A549 (cell line): ENCODE measurements around the gene FXR2. TPM values are rescaled to one million over a fixed set of nuclear protein-coding genes. Genes with fewer than 3 reads are reported as not detected.

Experiments
- BCL3 ChIP-seq: fragments of >200 bp; sonication (Bioruptor Twin); formaldehyde crosslinking; IDR thresholded peaks from 3 replicates; pipeline ENCODE4 v1.6.1; 2016
- CBX2 ChIP-seq: fragments of 200-600 bp; sonication (generic); IDR thresholded peaks from 2 replicates; pipeline ENCODE4 v1.6.1; 2016; ENCODE audit warnings: low read depth, mild to moderate bottlenecking, borderline replicate concordance
- CBX8 ChIP-seq: fragments of 200-600 bp; sonication (generic); IDR thresholded peaks from 2 replicates; pipeline ENCODE4 v1.6.1; 2016
- EHF ChIP-seq: fragments of 250-450 bp; sonication (Bioruptor Pico); IDR thresholded peaks from 2 replicates; pipeline ENCODE4 v1.5.0; 2020; ENCODE audit warnings: mild to moderate bottlenecking
- EHMT2 ChIP-seq: fragments of 200-600 bp; sonication (generic); IDR thresholded peaks from 2 replicates; pipeline ENCODE4 v1.6.1; 2016; ENCODE audit warnings: antibody characterized with exemption, low read depth, mild to moderate bottlenecking, moderate library complexity
- HES2 ChIP-seq: fragments of >200 bp; sonication (Bioruptor Twin); formaldehyde crosslinking; IDR thresholded peaks from 2 replicates; pipeline ENCODE4 v1.6.1; 2016
- HOXA7 ChIP-seq: fragments of 250-450 bp; sonication (Bioruptor Pico); IDR thresholded peaks from 2 replicates; pipeline ENCODE4 v1.5.0; 2020; ENCODE audit warnings: mild to moderate bottlenecking, moderate library complexity
- HOXB13 ChIP-seq: fragments of 250-450 bp; sonication (Bioruptor Pico); IDR thresholded peaks from 2 replicates; pipeline ENCODE4 v1.5.0; 2020; ENCODE audit warnings: low read depth, mild to moderate bottlenecking, moderate library complexity
- JUN ChIP-seq, 2 experiments: fragments of >200 bp; sonication (Bioruptor Twin); formaldehyde crosslinking; IDR thresholded peaks; 2 replicates in 1 of 2; 3 replicates in 1 of 2; pipeline ENCODE4 v1.6.1; 2016 to 2017
- KDM1A ChIP-seq: fragments of 200-600 bp; sonication (generic); IDR thresholded peaks from 2 replicates; pipeline ENCODE4 v1.6.1; 2016; ENCODE audit warnings: low read depth, mild to moderate bottlenecking
- KDM5A ChIP-seq: fragments of 200-600 bp; sonication (generic); IDR thresholded peaks from 2 replicates; pipeline ENCODE4 v1.6.1; 2016; ENCODE audit warnings: antibody characterized with exemption, mild to moderate bottlenecking
- MAFK ChIP-seq: fragments of 450-650 bp; IDR thresholded peaks from 2 replicates; pipeline ENCODE4 v1.6.1; 2014; ENCODE audit not compliant: partially characterized antibody
- NFE2L2 ChIP-seq: fragments of 150-350 bp; conservative IDR thresholded peaks from 2 replicates; pipeline ENCODE4 v1.6.1; 2014; ENCODE audit warnings: low read length
- RAD21 ChIP-seq, 2 experiments: fragments of >200 bp in 1 of 2; sonication (Bioruptor Twin) in 1 of 2; formaldehyde crosslinking in 1 of 2; IDR thresholded peaks in 1 of 2; conservative IDR thresholded peaks in 1 of 2; 2 replicates in 1 of 2; 3 replicates in 1 of 2; pipeline ENCODE4 v1.6.1; 2012 to 2018; ENCODE audit warnings: inconsistent platforms in 1 of 2
- RARB ChIP-seq: fragments of 250-450 bp; sonication (Bioruptor Pico); IDR thresholded peaks from 2 replicates; pipeline ENCODE4 v1.8.0; 2021; ENCODE audit warnings: mild to moderate bottlenecking, moderate library complexity
- REST ChIP-seq: fragments of 200-600 bp; sonication (generic); IDR thresholded peaks from 2 replicates; pipeline ENCODE4 v1.6.1; 2016; ENCODE audit warnings: antibody characterized with exemption, mild to moderate bottlenecking, moderate library complexity
- RFX5 ChIP-seq: fragments of 450-650 bp; IDR thresholded peaks from 2 replicates; pipeline ENCODE4 v1.7.1; 2014; ENCODE audit warnings: antibody characterized with exemption, mild to moderate bottlenecking, moderate library complexity
- SREBF2 ChIP-seq: fragments of 450-650 bp; IDR thresholded peaks from 2 replicates; pipeline ENCODE4 v1.6.1; 2014; ENCODE audit warnings: mild to moderate bottlenecking, moderate library complexity
- TFCP2L1 ChIP-seq: fragments of 250-450 bp; sonication (Bioruptor Pico); IDR thresholded peaks from 2 replicates; pipeline ENCODE4 v1.5.0; 2021; ENCODE audit warnings: mild to moderate bottlenecking
- TP53 ChIP-seq: fragments of 250-450 bp; sonication (Bioruptor Pico); IDR thresholded peaks from 2 replicates; pipeline ENCODE4 v1.5.0; 2021; ENCODE audit warnings: mild to moderate bottlenecking, moderate library complexity
- ZC3H11A ChIP-seq: fragments of 450-650 bp; IDR thresholded peaks from 2 replicates; pipeline ENCODE4 v1.6.1; 2014; ENCODE audit warnings: antibody characterized with exemption, mild to moderate bottlenecking
- ZFP36 ChIP-seq: fragments of 450-650 bp; IDR thresholded peaks from 2 replicates; pipeline ENCODE4 v1.6.1; 2014; ENCODE audit warnings: borderline replicate concordance; ENCODE audit not compliant: partially characterized antibody
- ZSCAN20 ChIP-seq: fragments of 250-450 bp; sonication (Bioruptor Pico); IDR thresholded peaks from 2 replicates; pipeline ENCODE4 v1.8.0; 2022; ENCODE audit warnings: mild to moderate bottlenecking, moderate library complexity
- polyA plus RNA-seq, 4 experiments: library from polyadenylated mRNA; depleted of rRNA in 3 of 4; stranded (reverse); fragments of >200 nt; fragmentation: RNase III in 1 of 4; extraction: RNeasy Plus Mini Kit Qiagen cat#74134 plus additional on column Dnase treatment in 1 of 4; gene quantifications; 2 replicates in 3 of 4; 3 replicates in 1 of 4; pipeline ENCODE4 v1.2.3, GENCODE V29; 2011 to 2017
- TF ChIP-seq, protein P1 (sequence below): fragments of 450-650 bp; IDR thresholded peaks from 2 replicates; pipeline ENCODE4 v1.6.1; 2014; ENCODE audit warnings: antibody characterized with exemption

FXR2 gene
- polyA plus RNA-seq, 2 of the 4 experiments (the other 2 are of a cell fraction): 40.7 to 45.2 TPM

DNA sequence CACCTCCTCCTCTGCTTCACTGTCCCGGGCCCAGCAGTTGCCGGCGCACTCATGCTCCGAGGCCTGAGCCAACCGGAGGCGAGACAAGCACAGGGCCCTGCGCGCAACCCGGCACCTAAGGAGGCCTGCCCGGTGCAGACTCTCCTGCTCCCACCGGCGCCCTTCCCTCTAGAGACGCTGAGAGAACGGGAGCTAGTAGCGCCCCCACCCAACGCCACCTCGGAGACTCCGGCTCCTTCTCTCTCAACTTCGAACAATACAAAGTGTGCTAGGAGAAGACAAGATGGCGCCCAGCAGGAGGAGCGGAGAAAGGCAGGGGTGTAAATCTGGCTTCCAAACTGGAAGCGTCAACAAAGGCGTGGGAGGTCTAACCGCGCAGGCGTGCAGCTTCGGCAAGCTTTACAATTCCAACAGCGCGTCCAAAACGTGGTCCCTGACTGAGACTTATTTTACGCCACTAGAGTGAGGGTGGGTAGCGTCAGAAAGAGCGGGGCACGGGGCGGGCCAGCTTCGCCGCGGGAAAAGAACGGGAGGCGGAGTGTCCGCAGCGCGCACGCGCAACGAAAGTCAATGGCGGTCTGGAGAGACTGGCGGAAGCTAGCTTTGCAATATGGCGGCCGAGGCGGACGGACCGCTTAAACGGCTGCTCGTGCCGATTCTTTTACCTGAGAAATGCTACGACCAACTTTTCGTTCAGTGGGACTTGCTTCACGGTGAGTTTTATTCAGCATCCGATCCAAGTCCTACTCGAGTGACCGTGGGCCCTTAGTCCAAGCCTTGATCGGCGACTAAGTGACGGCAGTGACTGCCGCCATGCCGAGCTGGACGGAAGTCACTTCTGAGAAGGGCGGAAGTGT lies 31.2 kb downstream of the FXR2 start, which contains the start of gene MPDU1 (continued):
- no peak for TF ChIP-seq ZFP36
- TF ChIP-seq HOXB13: peak; percentile 99
- TF ChIP-seq, protein P1, sequence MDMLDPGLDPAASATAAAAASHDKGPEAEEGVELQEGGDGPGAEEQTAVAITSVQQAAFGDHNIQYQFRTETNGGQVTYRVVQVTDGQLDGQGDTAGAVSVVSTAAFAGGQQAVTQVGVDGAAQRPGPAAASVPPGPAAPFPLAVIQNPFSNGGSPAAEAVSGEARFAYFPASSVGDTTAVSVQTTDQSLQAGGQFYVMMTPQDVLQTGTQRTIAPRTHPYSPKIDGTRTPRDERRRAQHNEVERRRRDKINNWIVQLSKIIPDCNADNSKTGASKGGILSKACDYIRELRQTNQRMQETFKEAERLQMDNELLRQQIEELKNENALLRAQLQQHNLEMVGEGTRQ: peak; percentile 57
- no peak for TF ChIP-seq RAD21 (conservative IDR thresholded peaks at IDR 0.05 in 1 of 2, IDR thresholded peaks at IDR 0.05 in 1 of 2)
- peak; percentile 78 for TF ChIP-seq KDM5A
- peak; percentile 80 for TF ChIP-seq BCL3
- no peak for TF ChIP-seq ZC3H11A
- peak; percentile 97 for TF ChIP-seq TP53 (CRISPR knock-in tag)
- TF ChIP-seq SREBF2: no peak; the same call in 1 of the 2 replicates
- no peak; the same call in none of the 2 replicates for TF ChIP-seq HOXA7 (CRISPR knock-in tag)
- no peak for TF ChIP-seq RFX5
- no peak for TF ChIP-seq CBX2
- no peak for TF ChIP-seq MAFK
- peak; percentile 82; the same call in 1 of the 2 replicates for TF ChIP-seq RARB (CRISPR knock-in tag)
- TF ChIP-seq KDM1A: no peak
- TF ChIP-seq EHMT2: 0 out of 2 replicates have a peak, but pooled peaks have one; percentile 48
- peak; percentile 97 for TF ChIP-seq EHF (CRISPR knock-in tag)
- no peak; the same call in 1 of the 2 replicates for TF ChIP-seq REST
- peak; percentile 91 for TF ChIP-seq ZSCAN20 (CRISPR knock-in tag)
- TF ChIP-seq JUN (IDR thresholded peaks at IDR 0.05): peak; percentile 95 to 97
- TF ChIP-seq HES2: no peak
- no peak for TF ChIP-seq CBX8
- TF ChIP-seq TFCP2L1 (CRISPR knock-in tag): peak; percentile 69; the same call in 1 of the 2 replicates
- no peak for TF ChIP-seq NFE2L2
